Trophoblast cell (in vitro differentiated cells and primary cell): ENCODE results near the gene PALMD.

Experiments
- DNase-seq, 2 donors: peaks; one replicate each; pipeline ENCODE4 v3.0.0-alpha.2; 2016
- H2AFZ ChIP-seq: 2 replicates; pipeline ENCODE4 v1.6.1; 2013; ENCODE audit warnings: low read length, moderate library complexity, mild to moderate bottlenecking; ENCODE audit not compliant: insufficient read depth, poor library complexity
- H2AK5ac ChIP-seq: 2 replicates; pipeline ENCODE4 v1.6.1; 2013; ENCODE audit warnings: mild to moderate bottlenecking, low read length
- H2BK120ac ChIP-seq: 2 replicates; pipeline ENCODE4 v1.6.1; 2013; ENCODE audit warnings: low read length, mild to moderate bottlenecking, moderate library complexity; ENCODE audit not compliant: insufficient read depth, poor library complexity
- H2BK12ac ChIP-seq: 2 replicates; pipeline ENCODE4 v1.6.1; 2013; ENCODE audit warnings: mild to moderate bottlenecking, low read length, moderate library complexity
- H2BK5ac ChIP-seq: 2 replicates; pipeline ENCODE4 v1.6.1; 2013; ENCODE audit warnings: low read length, low read depth, moderate library complexity, mild to moderate bottlenecking; ENCODE audit not compliant: poor library complexity
- H3K14ac ChIP-seq: 2 replicates; pipeline ENCODE4 v1.6.1; 2013; ENCODE audit warnings: mild to moderate bottlenecking, low read length
- H3K18ac ChIP-seq: 2 replicates; pipeline ENCODE4 v1.6.1; 2013; ENCODE audit warnings: mild to moderate bottlenecking, low read length
- H3K23ac ChIP-seq: 2 replicates; pipeline ENCODE4 v1.6.1; 2013; ENCODE audit warnings: low read length
- H3K27ac ChIP-seq: 2 replicates; pipeline ENCODE4 v1.5.1; 2013; ENCODE audit warnings: low read depth, mild to moderate bottlenecking, inconsistent platforms, low read length, moderate library complexity
- H3K27me3 ChIP-seq: 2 replicates; pipeline ENCODE4 v1.6.1; 2013; ENCODE audit warnings: inconsistent platforms, mild to moderate bottlenecking, low read length, moderate library complexity; ENCODE audit not compliant: insufficient read depth
- H3K36me3 ChIP-seq, 2 experiments: 1 replicate in 1 of 2; 2 replicates in 1 of 2; pipeline ENCODE4 v1.6.1; 2013; ENCODE audit warnings: low read length in 2 of 2, mild to moderate bottlenecking in 2 of 2, moderate library complexity in 1 of 2; ENCODE audit not compliant: insufficient read depth in 2 of 2, control insufficient read depth in 1 of 2
- H3K4ac ChIP-seq: 2 replicates; pipeline ENCODE4 v1.6.1; 2013; ENCODE audit warnings: low read depth, mild to moderate bottlenecking, low read length, moderate library complexity
- H3K4me1 ChIP-seq, 2 experiments: 1 replicate in 1 of 2; 2 replicates in 1 of 2; pipeline ENCODE4 v1.6.1; 2013; ENCODE audit warnings: low read length in 2 of 2, mild to moderate bottlenecking in 2 of 2, moderate library complexity in 1 of 2; ENCODE audit not compliant: insufficient read depth in 2 of 2, control insufficient read depth in 1 of 2
- H3K4me2 ChIP-seq: 2 replicates; pipeline ENCODE4 v1.6.1; 2013; ENCODE audit warnings: inconsistent platforms, mild to moderate bottlenecking, low read length, moderate library complexity
- H3K4me3 ChIP-seq: 2 replicates; pipeline ENCODE4 v1.5.1; 2013; ENCODE audit warnings: mild to moderate bottlenecking, low read depth, low read length, inconsistent platforms
- H3K79me1 ChIP-seq: one replicate; pipeline ENCODE4 v1.6.1; 2013; ENCODE audit warnings: low read length
- H3K79me2 ChIP-seq: 2 replicates; pipeline ENCODE4 v1.6.1; 2013; ENCODE audit warnings: low read length, mild to moderate bottlenecking; ENCODE audit not compliant: control insufficient read depth, insufficient read depth, poor library complexity
- H3K9ac ChIP-seq: 2 replicates; pipeline ENCODE4 v1.6.1; 2013; ENCODE audit warnings: mild to moderate bottlenecking, low read length
- H3K9me3 ChIP-seq: 2 replicates; pipeline ENCODE4 v1.6.1; 2013; ENCODE audit warnings: low read depth, mild to moderate bottlenecking, control low read depth, inconsistent platforms, low read length; ENCODE audit not compliant: insufficient read depth
- H4K12ac ChIP-seq: 2 replicates; pipeline ENCODE4 v1.6.1; 2013; ENCODE audit warnings: low read depth, mild to moderate bottlenecking, low read length, moderate library complexity
- H4K8ac ChIP-seq: 2 replicates; pipeline ENCODE4 v1.6.1; 2013; ENCODE audit warnings: low read depth, mild to moderate bottlenecking, low read length, moderate library complexity
- H4K91ac ChIP-seq: one replicate; pipeline ENCODE4 v1.6.1; 2013; ENCODE audit warnings: low read depth, mild to moderate bottlenecking, low read length, moderate library complexity
- WGBS: extraction: QIAGEN DNeasy Blood & Tissue Kit; methylation state at CpG from one replicate; pipeline ENCODE4 v1.1.7; 2013; ENCODE audit warnings: missing lambda C conversion rate; ENCODE audit not compliant: insufficient read length, insufficient coverage; ENCODE audit errors: extremely low coverage; 5-methylcytosine and 5-hydroxymethylcytosine counted together

Gene PALMD

GRCh38 chr1:99645203-99645602, 710 bp upstream of the PALMD start:
- Histone ChIP-seq H3K4me1 (peaks cover 0 to 2% of the 10 kb centered on the region in 2 experiments), H3K36me3 (no peaks in the 10 kb centered on the region), H3K9ac (no peak overlapping the region), H3K23ac (no peak overlapping the region), H4K8ac (no peak overlapping the region), H3K14ac (no peak overlapping the region), H3K4me2 (no peak overlapping the region), H2AFZ (no peak overlapping the region), H3K18ac (no peak overlapping the region), H3K79me2 (no peaks in the 10 kb centered on the region), H3K79me1 (no peaks in the 10 kb centered on the region), H3K27ac (no peak overlapping the region), H2BK120ac (no peak overlapping the region), H3K4ac (no peak overlapping the region), H3K27me3 (no peaks in the 10 kb centered on the region), H2BK5ac (no peak overlapping the region), H3K4me3 (no peak overlapping the region), H4K91ac (no peak overlapping the region), H2BK12ac (no peak overlapping the region), H4K12ac (no peak overlapping the region), H2AK5ac (no peak overlapping the region), H3K9me3 (no peaks in the 10 kb centered on the region)
- no CpG with 5 or more reads among the region's 5 CpGs for whole genome bisulfite sequencing
- DNase-seq = peak; percentile 19 to 59

DNA sequence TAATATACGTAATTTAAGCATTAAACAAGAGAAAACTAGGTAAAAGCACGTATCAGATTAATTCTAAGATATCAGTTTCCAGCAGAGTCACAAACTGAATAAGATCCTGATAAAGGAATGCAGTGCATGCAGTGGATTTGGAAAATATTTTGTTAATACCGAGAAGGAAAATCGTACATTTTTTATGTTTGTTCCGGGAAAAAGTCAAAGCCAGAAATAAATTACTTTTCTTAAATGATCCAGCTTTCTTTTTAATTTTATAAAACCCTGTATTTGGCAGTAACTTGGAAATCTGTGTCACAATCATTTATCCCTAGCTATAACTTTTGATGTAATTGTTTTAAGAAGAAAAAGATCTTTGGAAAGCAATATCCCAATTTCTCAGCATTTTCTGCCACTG, 955 bp downstream of the PALMD start:
- Histone ChIP-seq H3K27me3 (no peaks in the 10 kb centered on the region), H3K9ac (no peak overlapping the region), H3K4me1 (peaks cover 0 to 2% of the 10 kb centered on the region in 2 experiments), H3K4ac (no peak overlapping the region), H3K14ac (no peak overlapping the region), H2BK12ac (no peak overlapping the region), H4K91ac (no peak overlapping the region), H4K8ac (no peak overlapping the region), H4K12ac (no peak overlapping the region), H3K18ac (no peak overlapping the region), H3K23ac (no peak overlapping the region), H3K4me3 (no peak overlapping the region), H3K79me1 (no peaks in the 10 kb centered on the region), H2AK5ac (no peak overlapping the region), H2AFZ (no peak overlapping the region), H3K4me2 (no peak overlapping the region), H2BK120ac (no peak overlapping the region), H2BK5ac (no peak overlapping the region), H3K79me2 (no peaks in the 10 kb centered on the region), H3K36me3 (no peaks in the 10 kb centered on the region), H3K9me3 (no peaks in the 10 kb centered on the region), H3K27ac (no peak overlapping the region)
- no CpG with 5 or more reads among the region's 5 CpGs for WGBS
- no peak for DNase-seq

- no peak overlapping the region for H3K18ac ChIP-seq
- no peak overlapping the region for H3K23ac ChIP-seq
- H2AK5ac ChIP-seq = no peak overlapping the region
- WGBS = no CpG with 5 or more reads among the region's 4 CpGs
- no peaks in the 10 kb centered on the region for H3K79me2 ChIP-seq
- no peak overlapping the region for H3K4ac ChIP-seq
- no peaks in the 10 kb centered on the region for H3K27me3 ChIP-seq
- peaks cover 0 to 2% of the 10 kb centered on the region in 2 experiments for H3K4me1 ChIP-seq
- no peak overlapping the region for H4K12ac ChIP-seq
- no peak overlapping the region for H3K4me3 ChIP-seq
- H4K91ac ChIP-seq = no peak overlapping the region
- no peak overlapping the region for H2BK5ac ChIP-seq
- no peak overlapping the region for H3K4me2 ChIP-seq
- H3K14ac ChIP-seq = no peak overlapping the region
- H3K9me3 ChIP-seq = no peaks in the 10 kb centered on the region
- no peak overlapping the region for H2BK120ac ChIP-seq
- DNase-seq = no peak
- H3K36me3 ChIP-seq = no peaks in the 10 kb centered on the region
- no peak overlapping the region for H4K8ac ChIP-seq
- H3K79me1 ChIP-seq = no peaks in the 10 kb centered on the region
- H3K27ac ChIP-seq = no peak overlapping the region
- H2AFZ ChIP-seq = no peak overlapping the region
- H2BK12ac ChIP-seq = no peak overlapping the region
- H3K9ac ChIP-seq = no peak overlapping the region
Observed at GRCh38 chr1:99647490-99647889, 1.6 kb downstream of the PALMD start.

- H3K14ac ChIP-seq = no peak overlapping the region
- no peak overlapping the region for H3K4me2 ChIP-seq
- no peak overlapping the region for H3K9ac ChIP-seq
- H4K12ac ChIP-seq = no peak overlapping the region
- peak in 1 of 2 donors; percentile 40 for DNase-seq
- H3K4me1 ChIP-seq = peaks cover 0 to 2% of the 10 kb centered on the region in 2 experiments
- no peak overlapping the region for H2AK5ac ChIP-seq
- H3K4ac ChIP-seq = no peak overlapping the region
- no peak overlapping the region for H4K8ac ChIP-seq
- no peaks in the 10 kb centered on the region for H3K27me3 ChIP-seq
- H4K91ac ChIP-seq = no peak overlapping the region
- no peak overlapping the region for H3K27ac ChIP-seq
- H3K4me3 ChIP-seq = no peak overlapping the region
- H2BK5ac ChIP-seq = no peak overlapping the region
- H3K18ac ChIP-seq = no peak overlapping the region
- no peaks in the 10 kb centered on the region for H3K9me3 ChIP-seq
- H3K36me3 ChIP-seq = no peaks in the 10 kb centered on the region
- H2AFZ ChIP-seq = no peak overlapping the region
- no peak overlapping the region for H3K23ac ChIP-seq
- no peaks in the 10 kb centered on the region for H3K79me1 ChIP-seq
- H2BK12ac ChIP-seq = no peak overlapping the region
- no peaks in the 10 kb centered on the region for H3K79me2 ChIP-seq
- no CpG with 5 or more reads among the region's 4 CpGs for WGBS
- no peak overlapping the region for H2BK120ac ChIP-seq
Observed at GRCh38 chr1:99648107-99648506, 2.2 kb downstream of the PALMD start.
